ENCODE measurements around the gene CDCP1.
"Not testable (repeated sequence)": the region's sequence is repeated elsewhere in the genome, so short reads cannot be mapped to it uniquely, and the experiment has no call there.

CDCP1 gene

DNA sequence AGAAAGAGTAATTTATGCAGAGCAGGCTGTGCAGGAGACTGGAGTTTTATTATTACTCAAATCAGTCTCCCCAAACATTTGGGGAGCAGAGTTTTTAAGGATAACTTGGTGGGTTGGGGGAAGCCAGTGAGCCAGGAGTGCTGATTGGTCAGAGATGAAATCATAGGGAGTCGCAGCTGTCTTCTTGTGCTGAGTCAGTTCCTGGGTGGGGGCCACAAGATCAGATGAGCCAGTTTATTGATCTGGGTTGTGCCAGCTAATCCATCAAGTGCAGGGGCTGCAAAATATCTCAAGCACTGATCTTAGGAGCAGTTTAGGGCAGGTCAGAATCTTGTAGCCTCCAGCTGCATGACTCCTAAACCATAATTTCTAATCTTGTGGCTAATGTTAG lies 92.4 kb downstream of the CDCP1 start:
- DNase-seq, result not testable (repeated sequence)

DNA sequence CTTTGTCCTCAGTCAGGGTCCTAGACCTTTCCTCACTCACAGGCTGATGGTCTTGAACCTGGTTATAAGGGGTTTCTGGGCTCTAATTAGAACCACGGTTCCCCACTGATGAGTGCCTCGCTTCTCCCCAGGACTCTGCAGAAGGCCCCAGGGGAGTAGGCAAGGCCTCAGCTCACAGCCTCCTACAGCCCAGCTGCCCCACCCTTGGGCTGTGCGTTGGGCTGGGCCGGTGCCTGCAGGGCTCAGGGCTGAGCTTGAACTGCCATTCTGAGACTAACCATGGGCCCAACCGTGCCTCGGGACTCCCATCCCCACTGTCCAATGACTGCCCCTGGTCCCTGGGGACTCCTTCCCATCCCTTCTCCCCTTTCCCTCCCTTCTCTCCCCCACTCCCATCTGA lies 94.5 kb downstream of the CDCP1 start:
- no peak for DNase-seq

DNA sequence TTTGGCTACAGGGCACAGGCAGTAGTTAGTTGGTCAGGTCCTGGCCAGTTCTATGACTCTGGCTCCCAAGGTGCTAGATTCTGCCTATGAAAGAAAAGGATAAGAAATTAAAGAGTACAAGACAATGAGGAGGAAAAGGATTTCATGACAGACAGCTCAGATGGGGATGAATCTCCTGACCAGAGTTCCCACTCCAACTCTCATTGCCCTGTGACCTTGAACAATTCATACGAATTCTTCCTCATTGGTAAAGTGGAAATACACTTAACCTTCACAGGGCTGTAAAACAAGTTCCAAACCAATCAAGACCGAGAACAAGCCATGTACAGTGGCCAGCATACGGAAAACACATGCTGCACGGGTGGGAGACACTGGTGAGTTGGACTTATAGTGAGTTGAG lies 96.4 kb downstream of the CDCP1 start:
- DNase-seq, result no peak

DNA sequence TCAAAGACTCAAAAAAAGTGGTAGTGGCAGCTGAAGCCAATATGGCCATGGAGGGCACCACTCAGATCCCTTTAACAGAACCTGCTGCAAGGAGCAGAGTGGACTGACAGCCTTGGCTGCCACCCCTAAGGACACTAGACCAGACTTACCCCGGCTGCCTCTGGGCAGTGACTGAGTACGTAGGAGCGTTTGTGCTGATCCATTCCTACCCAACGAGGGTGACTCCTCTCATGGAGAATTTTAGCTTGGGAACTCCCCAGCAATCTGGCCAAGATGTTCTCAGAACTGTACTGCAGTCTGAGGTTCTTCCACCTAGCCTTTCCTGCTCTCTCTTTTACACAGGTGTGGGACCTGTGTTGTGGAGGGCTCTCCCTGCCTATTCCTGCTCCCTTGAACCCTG lies 97.9 kb downstream of the CDCP1 start:
- DNase-seq, result no peak

DNA sequence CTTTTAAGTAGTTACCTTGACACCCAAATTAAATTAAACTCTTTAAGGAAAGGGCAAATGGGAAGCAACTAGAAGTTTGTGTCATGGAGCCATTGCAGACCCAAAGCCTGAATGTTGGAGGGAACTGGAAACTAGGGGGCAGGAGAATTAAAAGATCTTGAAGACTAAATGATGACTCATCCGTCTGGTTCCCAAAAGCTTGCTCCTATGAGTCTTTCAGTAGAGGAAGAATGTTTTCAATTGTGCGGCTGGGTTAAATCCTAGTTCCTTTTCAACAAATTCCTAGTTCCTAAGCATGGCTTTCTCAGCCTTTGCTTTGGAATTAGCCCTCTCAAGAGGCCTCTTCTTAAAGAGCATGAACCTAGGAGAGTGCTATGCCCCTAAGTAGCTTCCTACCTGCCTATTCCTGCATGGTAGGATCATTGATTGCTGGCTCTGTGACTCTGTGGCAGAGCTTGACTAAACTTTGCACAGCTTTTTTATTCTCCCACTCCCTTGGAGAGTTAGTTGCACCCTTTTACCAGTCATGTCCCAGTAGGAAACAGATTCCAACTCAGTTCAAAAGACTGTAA lies 102.4 kb downstream of the CDCP1 start:
- DNase-seq, result no peak

DNA sequence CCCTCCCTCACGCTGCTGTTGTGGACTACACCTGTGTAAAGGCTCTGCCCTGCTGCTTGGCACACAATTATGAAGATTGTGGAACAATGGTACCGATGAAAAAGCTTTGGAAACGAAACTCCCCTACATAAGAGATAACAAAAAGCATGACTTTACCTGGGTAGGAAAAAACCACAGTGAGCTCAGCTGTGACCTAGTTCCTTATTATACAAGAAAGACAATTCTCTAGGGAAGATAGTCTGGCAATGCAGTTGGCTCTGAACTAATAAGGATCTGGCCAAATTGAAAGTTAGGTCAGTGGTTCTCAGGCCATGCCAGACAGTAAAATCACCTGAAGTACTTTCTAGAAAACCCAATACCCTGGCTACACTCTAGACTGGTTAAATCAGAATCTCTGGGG lies 104.0 kb downstream of the CDCP1 start:
- DNase-seq, result no peak

DNA sequence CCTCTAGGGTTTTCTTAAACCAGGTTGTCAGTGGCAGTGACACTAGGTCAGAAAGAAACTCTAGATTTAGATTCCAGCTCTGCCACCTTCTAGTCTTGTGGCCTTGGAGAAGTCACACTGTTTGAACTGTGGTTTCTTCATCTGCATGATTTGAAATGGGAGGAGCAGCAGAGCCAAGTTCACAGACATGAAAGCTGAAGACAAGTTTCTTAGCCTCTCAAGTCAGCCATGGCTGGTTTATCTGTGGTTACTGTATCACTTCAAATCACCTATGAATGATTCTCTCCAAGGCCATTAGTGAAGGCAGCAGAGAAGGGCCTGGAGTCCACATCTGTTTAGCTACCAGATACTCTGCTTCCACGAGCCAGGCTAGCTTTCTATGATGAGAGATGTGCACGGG lies 104.5 kb downstream of the CDCP1 start:
- DNase-seq, result no peak

DNA sequence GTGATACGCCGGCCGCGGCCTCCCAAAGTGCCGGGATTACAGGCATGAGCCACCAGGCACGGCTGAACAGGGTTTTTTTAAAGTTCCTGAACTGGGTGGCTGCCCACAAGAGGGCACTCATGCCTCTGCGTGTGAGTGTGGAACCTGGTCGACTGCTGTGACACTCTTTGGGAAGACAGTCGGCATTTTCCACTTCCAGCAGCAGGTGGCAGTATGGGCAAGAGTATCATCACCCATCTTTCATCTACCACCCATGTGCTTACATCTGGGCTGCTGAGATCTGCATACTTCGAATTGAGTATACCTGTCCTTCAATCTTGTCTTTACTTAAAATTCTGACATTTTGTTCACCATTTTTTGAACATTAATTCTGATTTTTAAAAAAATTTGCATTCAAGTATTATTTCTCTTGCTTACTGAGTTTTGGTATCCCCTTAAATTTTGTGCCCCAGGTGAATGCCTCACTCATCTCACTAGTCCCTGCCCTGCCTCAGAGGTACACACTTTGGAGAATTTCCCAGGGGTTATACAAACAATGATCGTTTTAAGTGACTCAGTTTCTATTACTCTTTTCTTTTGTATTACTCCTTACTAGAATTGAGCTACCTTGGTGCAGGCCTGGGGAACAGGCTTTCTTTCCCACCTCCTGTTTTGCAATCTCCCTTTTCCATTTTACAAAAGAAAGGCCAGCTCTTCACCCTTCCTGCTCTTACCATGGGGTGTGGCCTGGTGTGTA lies 108.3 kb downstream of the CDCP1 start:
- peak; percentile 88 for DNase-seq

DNA sequence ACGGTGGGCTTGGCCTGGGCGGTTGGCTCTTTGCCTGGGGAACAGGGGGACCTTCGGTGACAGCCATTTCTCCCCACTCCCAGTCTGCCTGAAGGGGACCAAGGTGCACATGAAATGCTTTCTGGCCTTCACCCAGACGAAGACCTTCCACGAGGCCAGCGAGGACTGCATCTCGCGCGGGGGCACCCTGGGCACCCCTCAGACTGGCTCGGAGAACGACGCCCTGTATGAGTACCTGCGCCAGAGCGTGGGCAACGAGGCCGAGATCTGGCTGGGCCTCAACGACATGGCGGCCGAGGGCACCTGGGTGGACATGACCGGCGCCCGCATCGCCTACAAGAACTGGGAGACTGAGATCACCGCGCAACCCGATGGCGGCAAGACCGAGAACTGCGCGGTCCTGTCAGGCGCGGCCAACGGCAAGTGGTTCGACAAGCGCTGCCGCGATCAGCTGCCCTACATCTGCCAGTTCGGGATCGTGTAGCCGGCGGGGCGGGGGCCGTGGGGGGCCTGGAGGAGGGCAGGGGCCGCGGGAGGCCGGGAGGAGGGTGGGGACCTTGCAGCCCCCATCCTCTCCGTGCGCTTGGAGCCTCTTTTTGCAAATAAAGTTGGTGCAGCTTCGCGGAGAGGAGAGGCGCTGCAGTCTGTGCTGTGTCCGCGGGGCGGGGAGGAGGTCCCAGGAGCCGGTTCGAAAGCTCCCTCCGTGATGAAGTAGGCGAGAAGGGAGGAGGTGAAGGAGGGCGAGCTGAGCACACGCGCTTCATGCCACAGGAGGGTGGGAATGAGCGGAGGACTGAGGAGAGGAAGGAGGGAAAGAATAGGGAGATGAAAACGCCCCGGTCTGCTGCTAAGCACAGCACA lies 110.5 kb downstream of the CDCP1 start:
- no peak for DNase-seq

DNA sequence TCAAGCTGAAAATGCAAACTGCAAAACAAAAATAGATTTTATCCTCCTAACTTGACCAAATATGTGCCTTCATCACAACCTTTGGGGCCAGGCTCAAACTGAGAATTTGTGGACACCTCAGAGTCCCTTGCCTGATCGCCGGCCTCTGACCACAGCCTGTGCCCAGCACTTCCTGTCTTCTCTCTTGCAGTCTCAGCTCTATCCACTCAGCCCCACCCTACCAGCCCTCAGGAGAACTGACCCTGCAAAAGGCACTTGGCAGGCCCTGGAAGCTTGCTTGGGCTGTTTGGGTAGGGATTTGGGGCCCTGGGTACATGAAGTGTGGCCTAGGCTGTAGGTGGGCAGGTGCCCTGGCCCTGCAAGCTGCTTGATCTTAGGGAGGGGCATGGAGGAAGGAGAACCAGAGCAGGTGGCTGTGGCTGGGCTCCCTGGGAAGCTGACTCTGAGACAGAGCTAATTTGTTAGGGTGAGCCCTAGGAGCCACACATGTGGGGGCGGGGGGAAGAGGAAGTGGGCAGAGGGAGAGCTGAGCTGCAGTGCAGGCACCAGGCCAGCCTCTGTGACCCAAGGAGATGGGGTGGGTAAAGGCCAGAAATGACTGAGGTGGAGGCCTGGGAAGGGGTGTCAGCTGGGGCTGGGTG lies 111.4 kb downstream of the CDCP1 start:
- DNase-seq, result no peak

DNA sequence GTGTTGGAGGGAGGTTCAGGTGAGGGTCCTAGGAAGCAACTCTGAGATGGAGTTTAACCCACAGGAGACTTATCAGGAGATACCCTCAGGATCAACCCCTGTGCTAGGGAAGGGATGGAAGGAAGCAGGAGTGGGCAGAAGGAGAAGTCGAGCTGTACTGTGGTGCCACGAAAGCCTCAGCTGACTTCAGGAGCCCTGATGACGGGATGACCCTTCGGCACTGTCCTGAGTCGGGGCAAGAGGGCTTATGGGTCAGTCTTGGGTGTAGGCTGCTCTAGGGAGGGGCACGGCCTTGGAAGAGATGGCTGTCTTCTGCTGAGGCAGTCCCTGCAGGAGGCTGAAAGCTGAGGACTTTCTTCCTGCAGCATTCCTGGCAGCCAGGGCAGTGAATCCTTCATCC lies 112.4 kb downstream of the CDCP1 start:
- DNase-seq, result no peak

Measured in effector CD4-positive, alpha-beta T cell (primary cell).